ENCODE measurements around the gene TBC1D22A.

Gene TBC1D22A

GRCh38 chr22:46891382-46891951 lies 129.0 kb downstream of the TBC1D22A start:
- no peak for DNase-seq

GRCh38 chr22:46892866-46893265 lies 130.4 kb downstream of the TBC1D22A start:
- no peak for DNase-seq

- DNase-seq: no peak
These were observed 131.0 kb downstream of the TBC1D22A start for GRCh38 chr22:46893281-46894020.

GRCh38 chr22:46894081-46894671 lies 131.7 kb downstream of the TBC1D22A start:
- peak; percentile 18 for DNase-seq

GRCh38 chr22:46894851-46895640 lies 132.6 kb downstream of the TBC1D22A start:
- DNase-seq: no peak

- no peak for DNase-seq
These were observed 133.3 kb downstream of the TBC1D22A start for GRCh38 chr22:46895753-46896152.

- no peak for DNase-seq
These were observed 133.7 kb downstream of the TBC1D22A start for GRCh38 chr22:46896166-46896565.

- DNase-seq: no peak
These were observed 134.3 kb downstream of the TBC1D22A start for GRCh38 chr22:46896568-46897245.

- no peak for DNase-seq
These were observed 134.8 kb downstream of the TBC1D22A start for GRCh38 chr22:46897246-46897623.

GRCh38 chr22:46900549-46900948 lies 138.1 kb downstream of the TBC1D22A start:
- no peak for DNase-seq

GRCh38 chr22:46902436-46902835 lies 140.0 kb downstream of the TBC1D22A start:
- no peak for DNase-seq

- no peak for DNase-seq
These were observed 140.8 kb downstream of the TBC1D22A start for GRCh38 chr22:46902998-46903916.

- no peak for DNase-seq
These were observed 143.0 kb downstream of the TBC1D22A start for GRCh38 chr22:46905415-46905814.

GRCh38 chr22:46905834-46906233 lies 143.4 kb downstream of the TBC1D22A start:
- DNase-seq: no peak

GRCh38 chr22:46906326-46907045 lies 144.0 kb downstream of the TBC1D22A start:
- no peak for DNase-seq

GRCh38 chr22:46907241-46908215 lies 145.1 kb downstream of the TBC1D22A start:
- DNase-seq: no peak

- DNase-seq: no peak
These were observed 146.2 kb downstream of the TBC1D22A start for GRCh38 chr22:46908641-46909107.

GRCh38 chr22:46909237-46910030 lies 147.0 kb downstream of the TBC1D22A start:
- no peak for DNase-seq

GRCh38 chr22:46910624-46911023 lies 148.2 kb downstream of the TBC1D22A start:
- DNase-seq: no peak
